Measurements from ENCODE around the gene THPO. TPM values are rescaled to one million over a fixed set of nuclear protein-coding genes. Genes with fewer than 3 reads are reported as not detected.

THPO gene
- total RNA-seq = not detected

- H3K9me3 ChIP-seq (ENCODE audit: low read depth, low read length) = no peaks in the 10 kb centered on the region
- no peak within 1 kb of the TSS for H3K4me3 ChIP-seq (ENCODE audit: low read length)
- H3K4me1 ChIP-seq (ENCODE audit: insufficient read depth, low read length) = peaks cover 15% of the 10 kb centered on the region
- peaks cover 47% of the 10 kb centered on the region for H3K27me3 ChIP-seq (ENCODE audit: insufficient read depth, low read length)
These were observed at the start of gene THPO for GRCh38 chr3:184377882-184378445. TSS of gene THPO (minus strand) at chr3:184378207. CDS start at chr3:184376259, 1,948 bp downstream.

GRCh38 chr3:184426691-184427141, 48.7 kb upstream of the THPO start:
- peaks cover 10% of the 10 kb centered on the region for H3K4me1 ChIP-seq (ENCODE audit: insufficient read depth, low read length)
- no peaks in the 10 kb centered on the region for H3K27me3 ChIP-seq (ENCODE audit: insufficient read depth, low read length)
- no peaks in the 10 kb centered on the region for H3K9me3 ChIP-seq (ENCODE audit: low read depth, low read length)
- no peak overlapping the region for H3K4me3 ChIP-seq (ENCODE audit: low read length)

GRCh38 chr3:184423561-184423960, 45.6 kb upstream of the THPO start:
- Histone ChIP-seq H3K4me3 (ENCODE audit: low read length) (no peak overlapping the region), H3K4me1 (ENCODE audit: insufficient read depth, low read length) (peaks cover 10% of the 10 kb centered on the region), H3K27me3 (ENCODE audit: insufficient read depth, low read length) (no peaks in the 10 kb centered on the region), H3K9me3 (ENCODE audit: low read depth, low read length) (no peaks in the 10 kb centered on the region)

GRCh38 chr3:184419171-184419570, 41.2 kb upstream of the THPO start:
- Histone ChIP-seq H3K9me3 (ENCODE audit: low read depth, low read length) (no peaks in the 10 kb centered on the region), H3K27me3 (ENCODE audit: insufficient read depth, low read length) (no peaks in the 10 kb centered on the region), H3K4me1 (ENCODE audit: insufficient read depth, low read length) (peaks cover 10% of the 10 kb centered on the region), H3K4me3 (ENCODE audit: low read length) (no peak overlapping the region)

GRCh38 chr3:184417619-184418327, 39.8 kb upstream of the THPO start:
- no peak overlapping the region for H3K4me3 ChIP-seq (ENCODE audit: low read length)
- no peaks in the 10 kb centered on the region for H3K27me3 ChIP-seq (ENCODE audit: insufficient read depth, low read length)
- H3K4me1 ChIP-seq (ENCODE audit: insufficient read depth, low read length) = no peaks in the 10 kb centered on the region
- H3K9me3 ChIP-seq (ENCODE audit: low read depth, low read length) = no peaks in the 10 kb centered on the region

GRCh38 chr3:184415203-184415490, 37.1 kb upstream of the THPO start:
- H3K4me1 ChIP-seq (ENCODE audit: insufficient read depth, low read length) = no peaks in the 10 kb centered on the region
- no peaks in the 10 kb centered on the region for H3K27me3 ChIP-seq (ENCODE audit: insufficient read depth, low read length)

GRCh38 chr3:184414418-184415202, 36.6 kb upstream of the THPO start:
- Histone ChIP-seq H3K27me3 (ENCODE audit: insufficient read depth, low read length) (no peaks in the 10 kb centered on the region), H3K9me3 (ENCODE audit: low read depth, low read length) (no peaks in the 10 kb centered on the region), H3K4me3 (ENCODE audit: low read length) (no peak overlapping the region), H3K4me1 (ENCODE audit: insufficient read depth, low read length) (no peaks in the 10 kb centered on the region)

More at GRCh38 chr3:184415203-184415490, 37.1 kb upstream of the THPO start:
- H3K9me3 ChIP-seq (ENCODE audit: low read depth, low read length) = no peaks in the 10 kb centered on the region
- no peak overlapping the region for H3K4me3 ChIP-seq (ENCODE audit: low read length)

- Histone ChIP-seq H3K9me3 (ENCODE audit: low read depth, low read length) (no peaks in the 10 kb centered on the region), H3K27me3 (ENCODE audit: insufficient read depth, low read length) (no peaks in the 10 kb centered on the region), H3K4me1 (ENCODE audit: insufficient read depth, low read length) (peaks cover 13% of the 10 kb centered on the region), H3K4me3 (ENCODE audit: low read length) (no peak overlapping the region)
These were observed 32.0 kb upstream of the THPO start for GRCh38 chr3:184409946-184410500.

- Histone ChIP-seq H3K4me1 (ENCODE audit: insufficient read depth, low read length) (peaks cover 13% of the 10 kb centered on the region), H3K27me3 (ENCODE audit: insufficient read depth, low read length) (no peaks in the 10 kb centered on the region), H3K9me3 (ENCODE audit: low read depth, low read length) (no peaks in the 10 kb centered on the region), H3K4me3 (ENCODE audit: low read length) (no peak overlapping the region)
These were observed 31.4 kb upstream of the THPO start for GRCh38 chr3:184409331-184409926.

- Histone ChIP-seq H3K27me3 (ENCODE audit: insufficient read depth, low read length) (no peaks in the 10 kb centered on the region), H3K9me3 (ENCODE audit: low read depth, low read length) (no peaks in the 10 kb centered on the region), H3K4me1 (ENCODE audit: insufficient read depth, low read length) (peaks cover 13% of the 10 kb centered on the region), H3K4me3 (ENCODE audit: low read length) (no peak overlapping the region)
These were observed 27.3 kb upstream of the THPO start for GRCh38 chr3:184405075-184406030.

GRCh38 chr3:184399410-184399809, 21.4 kb upstream of the THPO start:
- H3K4me3 ChIP-seq (ENCODE audit: low read length) = no peak overlapping the region
- no peaks in the 10 kb centered on the region for H3K27me3 ChIP-seq (ENCODE audit: insufficient read depth, low read length)
- H3K9me3 ChIP-seq (ENCODE audit: low read depth, low read length) = no peaks in the 10 kb centered on the region
- H3K4me1 ChIP-seq (ENCODE audit: insufficient read depth, low read length) = no peaks in the 10 kb centered on the region

GRCh38 chr3:184395320-184395660, 17.3 kb upstream of the THPO start:
- no peaks in the 10 kb centered on the region for H3K4me1 ChIP-seq (ENCODE audit: insufficient read depth, low read length)
- H3K4me3 ChIP-seq (ENCODE audit: low read length) = no peak overlapping the region
- H3K9me3 ChIP-seq (ENCODE audit: low read depth, low read length) = no peaks in the 10 kb centered on the region
- no peaks in the 10 kb centered on the region for H3K27me3 ChIP-seq (ENCODE audit: insufficient read depth, low read length)

GRCh38 chr3:184391266-184391665, 13.3 kb upstream of the THPO start:
- no peaks in the 10 kb centered on the region for H3K9me3 ChIP-seq (ENCODE audit: low read depth, low read length)
- no peak overlapping the region for H3K4me3 ChIP-seq (ENCODE audit: low read length)
- H3K4me1 ChIP-seq (ENCODE audit: insufficient read depth, low read length) = no peaks in the 10 kb centered on the region
- no peaks in the 10 kb centered on the region for H3K27me3 ChIP-seq (ENCODE audit: insufficient read depth, low read length)

- Histone ChIP-seq H3K4me3 (ENCODE audit: low read length) (no peak overlapping the region), H3K9me3 (ENCODE audit: low read depth, low read length) (no peaks in the 10 kb centered on the region), H3K4me1 (ENCODE audit: insufficient read depth, low read length) (no peaks in the 10 kb centered on the region), H3K27me3 (ENCODE audit: insufficient read depth, low read length) (no peaks in the 10 kb centered on the region)
These were observed 12.0 kb upstream of the THPO start for GRCh38 chr3:184389935-184390528.
